DND-41 (cell line): ENCODE data around the gene PWWP2B.

Experiments used
- CTCF ChIP-seq: IDR thresholded peaks from 2 replicates; pipeline ENCODE4 v1.5.1; 2012; ENCODE audit warnings: borderline replicate concordance, low read length, moderate library complexity, mild to moderate bottlenecking; ENCODE audit not compliant: poor library complexity, severe bottlenecking; ENCODE audit errors: extremely low read depth
- EZH2 ChIP-seq: IDR thresholded peaks from 3 replicates; pipeline ENCODE4 v1.6.1; 2012; ENCODE audit warnings: borderline replicate concordance, low read depth, mild to moderate bottlenecking, moderate library complexity, low read length, inconsistent platforms; ENCODE audit not compliant: severe bottlenecking

- TF ChIP-seq CTCF = no peak
- TF ChIP-seq EZH2 = no peak
Measured at GRCh38 chr10:132430861-132431271, 33.9 kb downstream of the PWWP2B start.
